ENCODE results near the gene TNP2. TPM values are rescaled to one million over a fixed set of nuclear protein-coding genes. Genes with fewer than 3 reads are reported as not detected.
"Not testable (repeated sequence)": the region's sequence is repeated elsewhere in the genome, so short reads cannot be mapped to it uniquely, and the experiment has no call there.

Gene TNP2
- total RNA-seq, 1 experiment from 2014 or later: not detected

- POLR2A ChIA-PET: no interaction called here
- CTCF ChIA-PET: no interaction called here
- TF ChIP-seq YY1 (IDR thresholded peaks at IDR 0.05; ENCODE audit: extremely low read depth, insufficient replicate concordance, low read depth, low read length) (no peak), EZH2 (IDR thresholded peaks at IDR 0.05) (no peak), CTCF (IDR thresholded peaks at IDR 0.05 in 2 of 3, conservative IDR thresholded peaks at IDR 0.05 in 1 of 3; ENCODE audit: borderline replicate concordance in 1 of 3, insufficient read depth in 1 of 3, low read depth in 2 of 3, low read length in 2 of 3) (no peak), ZNF274 (IDR thresholded peaks at IDR 0.05; ENCODE audit: low read depth, low read length) (no peak), ZFX (IDR thresholded peaks at IDR 0.05) (no peak), FOSL1 (IDR thresholded peaks at IDR 0.05; ENCODE audit: low read depth) (no peak), SRF (IDR thresholded peaks at IDR 0.05; ENCODE audit: low read depth) (no peak), POLR2A (IDR thresholded peaks at IDR 0.05; ENCODE audit: borderline replicate concordance, extremely low read depth, insufficient read depth, insufficient read length) (no peak), TCF7L2 (IDR thresholded peaks at IDR 0.05; ENCODE audit: borderline replicate concordance, extremely low read depth, insufficient read depth, insufficient read length) (no peak), SIN3A (IDR thresholded peaks at IDR 0.05; ENCODE audit: low read depth) (no peak), MAX (IDR thresholded peaks at IDR 0.05) (no peak), RAD21 (IDR thresholded peaks at IDR 0.05; ENCODE audit: low read depth) (no peak), CBX3 (IDR thresholded peaks at IDR 0.05; ENCODE audit: low read depth) (no peak), SP1 (IDR thresholded peaks at IDR 0.05; ENCODE audit: low read depth) (no peak)
- TF ChIP-seq, protein P1, sequence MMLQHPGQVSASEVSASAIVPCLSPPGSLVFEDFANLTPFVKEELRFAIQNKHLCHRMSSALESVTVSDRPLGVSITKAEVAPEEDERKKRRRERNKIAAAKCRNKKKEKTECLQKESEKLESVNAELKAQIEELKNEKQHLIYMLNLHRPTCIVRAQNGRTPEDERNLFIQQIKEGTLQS (IDR thresholded peaks at IDR 0.05): no peak
Measured at GRCh38 chr16:11224096-11224893, 44.8 kb downstream of the TNP2 start.

DNA sequence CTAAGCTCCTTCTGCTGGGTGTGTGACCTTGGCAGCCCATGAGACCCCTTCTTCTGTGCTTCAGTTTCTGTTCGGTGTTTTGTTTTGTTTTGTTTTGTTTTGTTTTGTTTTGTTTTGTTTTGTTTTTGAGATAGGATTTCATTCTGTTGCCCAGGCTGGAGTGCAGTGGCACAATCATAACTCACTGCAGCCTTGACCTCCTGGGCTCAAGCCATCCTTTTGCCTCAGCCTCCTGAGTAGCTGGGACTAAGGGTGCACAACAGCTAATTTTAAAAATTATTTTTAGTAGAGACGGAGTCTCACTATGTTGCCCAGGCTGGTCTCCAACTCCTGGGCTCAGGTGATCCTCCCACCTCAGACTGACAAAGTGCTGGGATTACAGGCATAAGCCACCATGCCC, 48.6 kb downstream of the TNP2 start:
- ATAC-seq; H3K4me3 ChIP-seq (replicated peaks in 1 of 2; ENCODE audit: low read depth in 1 of 2, low read length in 2 of 2); H3K4me2 ChIP-seq (ENCODE audit: low read length); H3K27me3 ChIP-seq (ENCODE audit: insufficient read depth, low read length); H4K20me1 ChIP-seq (ENCODE audit: insufficient read depth); POLR2A ChIA-PET; CTCF ChIA-PET; H2AFZ ChIP-seq (ENCODE audit: low read depth, low read length, poor library complexity, severe bottlenecking); RAD21 ChIA-PET (ENCODE audit: low non-redundant PET in 1 of 2, low total read pairs in 2 of 2, uncharacterized antibody in 2 of 2, unreplicated experiment in 2 of 2); H3K36me3 ChIP-seq (ENCODE audit: control insufficient read depth in 1 of 2, insufficient read depth in 2 of 2, low read length in 2 of 2); H3K9me2 ChIP-seq (ENCODE audit: insufficient read depth); H3K79me2 ChIP-seq (ENCODE audit: insufficient read depth, low read length); H3K4me1 ChIP-seq (ENCODE audit: control insufficient read depth in 1 of 2, insufficient read depth in 2 of 2, low read length in 2 of 2); H3K27ac ChIP-seq (ENCODE audit: low read depth, low read length); BruUV-seq (replicated peaks); DNase-seq (ENCODE audit: low read depth, low spot score); intact Hi-C loops (cut with micrococcal nuclease); H3K9ac ChIP-seq (ENCODE audit: low read length): not testable (repeated sequence)
- peaks cover 11 to 21% of the 10 kb centered on the region in 2 experiments; a peak in 3 of 4 replicates for H3K9me3 ChIP-seq (ENCODE audit: control insufficient read depth in 1 of 2, insufficient read depth in 1 of 2, low read depth in 1 of 2, low read length in 2 of 2)

More at GRCh38 chr16:11224096-11224893, 44.8 kb downstream of the TNP2 start:
- Histone ChIP-seq H3K4me3 (replicated peaks in 1 of 2; ENCODE audit: low read depth in 1 of 2, low read length in 2 of 2) (no peak overlapping the region), H3K9ac (ENCODE audit: low read length) (no peak overlapping the region), H3K79me2 (ENCODE audit: insufficient read depth, low read length) (no peaks in the 10 kb centered on the region), H3K9me3 (ENCODE audit: control insufficient read depth in 1 of 2, insufficient read depth in 1 of 2, low read depth in 1 of 2, low read length in 2 of 2) (peaks cover 0 to under 1% of the 10 kb centered on the region in 2 experiments; a peak in 1 of 4 replicates), H3K4me1 (ENCODE audit: control insufficient read depth in 1 of 2, insufficient read depth in 2 of 2, low read length in 2 of 2) (no peaks in the 10 kb centered on the region), H2AFZ (ENCODE audit: low read depth, low read length, poor library complexity, severe bottlenecking) (no peak overlapping the region), H3K36me3 (ENCODE audit: control insufficient read depth in 1 of 2, insufficient read depth in 2 of 2, low read length in 2 of 2) (no peaks in the 10 kb centered on the region), H3K4me2 (ENCODE audit: low read length) (no peak overlapping the region), H4K20me1 (ENCODE audit: insufficient read depth) (no peaks in the 10 kb centered on the region), H3K9me2 (ENCODE audit: insufficient read depth) (no peaks in the 10 kb centered on the region), H3K27me3 (ENCODE audit: insufficient read depth, low read length) (no peaks in the 10 kb centered on the region), H3K27ac (ENCODE audit: low read depth, low read length) (no peak overlapping the region)
- intact Hi-C loops (cut with micrococcal nuclease): no loop called here
- BruUV-seq (replicated peaks): no TSS peak
- RAD21 ChIA-PET (ENCODE audit: low non-redundant PET in 1 of 2, low total read pairs in 2 of 2, uncharacterized antibody in 2 of 2, unreplicated experiment in 2 of 2): no interaction called here
- ATAC-seq (peak; percentile 27; the same call in 1 of the 2 replicates), DNase-seq (ENCODE audit: low read depth, low spot score) (no peak)
